Mucosa of rectum (tissue), 2 donors: ENCODE data around the gene MTX1.

Experiments
- H3K27ac ChIP-seq, 2 donors: one replicate each; pipeline ENCODE4 v1.7.0; 2013; ENCODE audit warnings: inconsistent platforms in 2 of 2, low read depth in 2 of 2, low read length in 2 of 2
- H3K27me3 ChIP-seq, 2 donors: one replicate each; pipeline ENCODE4 v1.7.0; 2013; ENCODE audit warnings: low read length in 2 of 2; ENCODE audit not compliant: control insufficient read depth in 2 of 2, insufficient read depth in 2 of 2
- H3K36me3 ChIP-seq, 2 donors: one replicate each; pipeline ENCODE4 v1.7.0; 2013; ENCODE audit warnings: low read length in 2 of 2; ENCODE audit not compliant: control insufficient read depth in 2 of 2, insufficient read depth in 2 of 2
- H3K4me1 ChIP-seq, 2 donors: one replicate each; pipeline ENCODE4 v1.7.0; 2013; ENCODE audit warnings: low read length in 2 of 2, mild to moderate bottlenecking in 1 of 2; ENCODE audit not compliant: control insufficient read depth in 2 of 2, insufficient read depth in 2 of 2
- H3K4me3 ChIP-seq, 2 donors: one replicate each; pipeline ENCODE4 v1.7.0; 2013; ENCODE audit warnings: low read length in 2 of 2
- H3K9ac ChIP-seq, 2 donors: one replicate each; pipeline ENCODE4 v1.7.0; 2013; ENCODE audit warnings: low read length in 2 of 2, low read depth in 1 of 2, mild to moderate bottlenecking in 1 of 2
- H3K9me3 ChIP-seq, 2 donors: one replicate each; pipeline ENCODE4 v1.7.0; 2013; ENCODE audit warnings: low read length in 2 of 2; ENCODE audit not compliant: control insufficient read depth in 2 of 2
- donor health status: healthy.
- donor health status: Normal muscosa, but diverticular disease.

MTX1 gene

GRCh38 chr1:155247667-155248553 is 39.4 kb downstream of the MTX1 start:
- Histone ChIP-seq H3K9ac (no peak overlapping the region), H3K27ac (no peak overlapping the region), H3K9me3 (no peaks in the 10 kb centered on the region), H3K4me3 (no peak overlapping the region), H3K27me3 (no peaks in the 10 kb centered on the region), H3K4me1 (peaks cover 17 to 18% of the 10 kb centered on the region in 2 donors), H3K36me3 (no peaks in the 10 kb centered on the region)

- H3K27me3 ChIP-seq = no peaks in the 10 kb centered on the region
- no peaks in the 10 kb centered on the region for H3K9me3 ChIP-seq
- H3K4me3 ChIP-seq = peak overlapping the region; percentile 25 to 67
- peaks cover 10 to 21% of the 10 kb centered on the region in 2 donors for H3K4me1 ChIP-seq
- H3K36me3 ChIP-seq = no peaks in the 10 kb centered on the region
- peak overlapping the region; percentile 65 to 66 for H3K9ac ChIP-seq
- peak overlapping the region in 1 of 2 donors; percentile 23 for H3K27ac ChIP-seq
These were observed 41.7 kb downstream of the MTX1 start for GRCh38 chr1:155250246-155250632.

GRCh38 chr1:155250633-155251449 is 42.3 kb downstream of the MTX1 start:
- peaks cover 10 to 20% of the 10 kb centered on the region in 2 donors for H3K4me1 ChIP-seq
- peak overlapping the region; percentile 65 to 66 for H3K9ac ChIP-seq
- no peaks in the 10 kb centered on the region for H3K27me3 ChIP-seq
- H3K27ac ChIP-seq = peak overlapping the region in 1 of 2 donors; percentile 38
- H3K9me3 ChIP-seq = no peaks in the 10 kb centered on the region
- H3K36me3 ChIP-seq = no peaks in the 10 kb centered on the region
- H3K4me3 ChIP-seq = peak overlapping the region; percentile 25 to 67

DNA sequence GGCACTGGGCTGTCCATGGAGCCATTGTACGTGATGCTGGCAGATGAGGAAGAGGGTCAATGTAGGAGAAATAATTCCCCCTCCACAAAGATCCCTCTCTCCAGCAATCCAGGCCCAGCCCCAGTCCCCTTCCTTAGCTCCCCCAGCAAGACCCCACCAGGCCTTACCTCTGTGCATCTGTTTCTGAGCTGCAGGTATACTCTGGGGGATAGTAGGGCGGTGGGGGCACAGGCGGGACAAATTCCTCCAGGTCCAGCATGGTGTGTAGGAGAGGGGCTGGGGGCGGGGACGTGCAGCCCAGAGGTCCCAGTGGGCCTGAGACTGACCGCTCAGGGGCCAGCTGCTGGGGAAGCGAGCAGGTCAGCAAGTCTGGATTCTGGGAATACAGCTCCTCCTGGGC is 43.1 kb downstream of the MTX1 start:
- peak overlapping the region in 1 of 2 donors; percentile 7 for H3K4me3 ChIP-seq
- no peaks in the 10 kb centered on the region for H3K9me3 ChIP-seq
- peaks cover 0 to 2% of the 10 kb centered on the region in 2 donors for H3K36me3 ChIP-seq
- peaks cover 13 to 20% of the 10 kb centered on the region in 2 donors for H3K4me1 ChIP-seq
- no peak overlapping the region for H3K27ac ChIP-seq
- H3K27me3 ChIP-seq = no peaks in the 10 kb centered on the region
- no peak overlapping the region for H3K9ac ChIP-seq

- Histone ChIP-seq H3K9ac (no peak overlapping the region), H3K36me3 (peaks cover 0 to 8% of the 10 kb centered on the region in 2 donors), H3K4me1 (peaks cover 13 to 20% of the 10 kb centered on the region in 2 donors), H3K9me3 (no peaks in the 10 kb centered on the region), H3K27ac (no peak overlapping the region), H3K27me3 (no peaks in the 10 kb centered on the region), H3K4me3 (no peak overlapping the region)
These were observed 44.7 kb downstream of the MTX1 start for GRCh38 chr1:155253208-155253607.

DNA sequence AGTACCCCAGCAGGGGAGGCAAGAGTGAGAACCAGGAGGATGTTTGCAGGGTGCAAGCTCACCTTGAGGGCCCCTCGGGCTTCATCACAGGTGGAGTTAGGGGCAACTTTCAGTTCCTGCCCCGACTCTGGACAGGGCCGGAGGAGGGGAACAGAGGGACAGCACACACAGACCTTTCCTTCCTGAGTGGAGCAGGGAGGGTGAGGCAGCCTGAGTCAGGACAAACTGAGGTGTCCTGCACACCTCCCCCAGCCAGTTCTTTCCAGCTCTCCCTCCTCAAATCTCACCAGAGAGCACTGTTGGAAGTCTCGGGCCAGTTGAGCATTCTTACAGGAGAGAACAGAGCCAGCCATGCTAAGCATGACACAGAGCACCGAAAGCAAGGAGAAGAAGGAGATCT is 45.3 kb downstream of the MTX1 start:
- Histone ChIP-seq H3K4me1 (peaks cover 13 to 20% of the 10 kb centered on the region in 2 donors), H3K36me3 (peaks cover 0 to 12% of the 10 kb centered on the region in 2 donors), H3K27ac (no peak overlapping the region), H3K4me3 (peak overlapping the region in 1 of 2 donors; percentile 83), H3K9me3 (no peaks in the 10 kb centered on the region), H3K27me3 (no peaks in the 10 kb centered on the region), H3K9ac (peak overlapping the region in 1 of 2 donors; percentile 89)

- peak overlapping the region; percentile 32 to 89 for H3K9ac ChIP-seq
- peaks cover 0 to 12% of the 10 kb centered on the region in 2 donors for H3K36me3 ChIP-seq
- no peaks in the 10 kb centered on the region for H3K9me3 ChIP-seq
- H3K27me3 ChIP-seq = no peaks in the 10 kb centered on the region
- H3K4me3 ChIP-seq = peak overlapping the region; percentile 83 to 87
- peaks cover 13 to 20% of the 10 kb centered on the region in 2 donors for H3K4me1 ChIP-seq
- H3K27ac ChIP-seq = peak overlapping the region in 1 of 2 donors; percentile 94
These were observed 45.8 kb downstream of the MTX1 start for GRCh38 chr1:155254228-155254713.

DNA sequence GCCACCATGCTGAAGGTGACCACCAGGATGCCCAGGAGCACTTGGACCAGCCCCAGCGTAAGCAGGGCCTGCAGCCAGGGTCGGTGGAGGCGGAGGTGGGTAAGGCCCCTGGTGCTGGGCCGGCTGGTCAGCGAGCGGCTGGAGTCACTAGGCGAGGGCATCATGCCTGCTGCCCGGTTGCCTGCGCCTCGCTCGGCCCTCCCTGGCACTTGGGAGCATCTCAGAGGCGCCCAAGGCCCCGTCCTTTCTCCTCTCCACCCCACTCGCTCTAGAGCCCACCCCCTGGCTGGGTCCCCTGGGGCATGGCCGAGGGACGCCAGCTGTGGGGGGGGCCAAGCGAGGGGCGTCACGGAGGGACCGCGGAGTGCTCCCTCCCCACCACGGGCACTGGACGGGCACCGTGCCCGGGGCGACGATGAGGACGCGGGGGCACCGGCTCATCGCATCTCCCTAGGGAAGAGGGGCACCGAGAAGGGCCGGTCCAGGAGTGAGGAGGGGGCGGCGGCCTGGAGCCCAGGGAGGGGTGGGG is 46.3 kb downstream of the MTX1 start:
- peaks cover 0 to 15% of the 10 kb centered on the region in 2 donors for H3K36me3 ChIP-seq
- peak overlapping the region; percentile 32 to 89 for H3K9ac ChIP-seq
- H3K27me3 ChIP-seq = no peaks in the 10 kb centered on the region
- peak overlapping the region; percentile 94 to 95 for H3K27ac ChIP-seq
- peak overlapping the region; percentile 83 to 87 for H3K4me3 ChIP-seq
- no peaks in the 10 kb centered on the region for H3K9me3 ChIP-seq
- H3K4me1 ChIP-seq = peaks cover 13 to 20% of the 10 kb centered on the region in 2 donors

GRCh38 chr1:155255243-155256007 is 46.9 kb downstream of the MTX1 start, which contains the start of gene ENTREP3:
Gene ENTREP3, minus strand, starts transcription at chr1:155255483. Its CDS starts 606 bp downstream, at chr1:155254877.
- H3K36me3 ChIP-seq = peaks cover 3 to 18% of the 10 kb centered on the region in 2 donors
- no peaks in the 10 kb centered on the region for H3K27me3 ChIP-seq
- H3K9ac ChIP-seq = peak within 1 kb of the TSS; percentile 89 to 94
- H3K4me1 ChIP-seq = peaks cover 13 to 19% of the 10 kb centered on the region in 2 donors
- H3K27ac ChIP-seq = peak within 1 kb of the TSS; percentile 94 to 95
- no peaks in the 10 kb centered on the region for H3K9me3 ChIP-seq
- H3K4me3 ChIP-seq = peak within 1 kb of the TSS; percentile 83 to 87
